Activated CD4-positive, alpha-beta T cell treated with anti-CD3 and anti-CD28 coated beads, Interleukin-2, amount 50 U/mL, for 1 hour (primary cell): ENCODE measurements around the gene PRKAG1.

Experiments
- DNase-seq: peaks from one replicate; pipeline ENCODE4 v3.0.0-alpha.2; 2020

PRKAG1 gene

GRCh38 chr12:49030714-49031572 lies 12.4 kb upstream of the PRKAG1 start:
- DNase-seq = no peak

GRCh38 chr12:49030119-49030518 lies 11.5 kb upstream of the PRKAG1 start:
- DNase-seq = no peak

GRCh38 chr12:49028666-49029275 lies 10.2 kb upstream of the PRKAG1 start:
- no peak for DNase-seq

- no peak for DNase-seq
Measured at GRCh38 chr12:49027846-49028555, 9.4 kb upstream of the PRKAG1 start.

GRCh38 chr12:49026678-49027480 lies 8.3 kb upstream of the PRKAG1 start:
- DNase-seq = no peak

GRCh38 chr12:49026101-49026500 lies 7.5 kb upstream of the PRKAG1 start:
- no peak for DNase-seq

GRCh38 chr12:49025463-49025862 lies 6.9 kb upstream of the PRKAG1 start:
- DNase-seq = no peak

- DNase-seq = no peak
Measured at GRCh38 chr12:49024543-49024942, 6.0 kb upstream of the PRKAG1 start.

- DNase-seq = no peak
Measured at GRCh38 chr12:49023812-49024211, 5.2 kb upstream of the PRKAG1 start.

- no peak for DNase-seq
Measured at GRCh38 chr12:49022558-49023178, 4.1 kb upstream of the PRKAG1 start.

- DNase-seq = no peak
Measured at GRCh38 chr12:49021292-49021915, 2.8 kb upstream of the PRKAG1 start.

- no peak for DNase-seq
Measured at GRCh38 chr12:49020441-49020840, 1.9 kb upstream of the PRKAG1 start.

GRCh38 chr12:49019443-49020324 lies 1.1 kb upstream of the PRKAG1 start:
- peak; percentile 47 for DNase-seq

GRCh38 chr12:49019120-49019430 lies 499 bp upstream of the PRKAG1 start:
- DNase-seq = no peak

GRCh38 chr12:49017891-49018260 lies 700 bp downstream of the PRKAG1 start:
- peak; percentile 29 for DNase-seq

- DNase-seq = no peak
Measured at GRCh38 chr12:49015196-49015595, 3.4 kb downstream of the PRKAG1 start.

GRCh38 chr12:49014547-49014946 lies 4.0 kb downstream of the PRKAG1 start:
- no peak for DNase-seq

- DNase-seq = no peak
Measured at GRCh38 chr12:49013428-49013827, 5.1 kb downstream of the PRKAG1 start.

- DNase-seq = no peak
Measured at GRCh38 chr12:49012739-49013138, 5.8 kb downstream of the PRKAG1 start.

GRCh38 chr12:49010092-49010668 lies 8.4 kb downstream of the PRKAG1 start:
- DNase-seq = no peak

GRCh38 chr12:49008943-49009342 lies 9.6 kb downstream of the PRKAG1 start:
- no peak for DNase-seq
